ENCODE data around the gene GBX2.
"Not testable (repeated sequence)": the region's sequence is repeated elsewhere in the genome, so short reads cannot be mapped to it uniquely, and the experiment has no call there.

The GBX2 gene

GRCh38 chr2:236155406-236155805 is 12.8 kb downstream of the GBX2 start:
- no peak for DNase-seq (ENCODE audit: low read depth in 1 of 2, low spot score in 1 of 2)
- in situ Hi-C loops (cut with HindIII; ENCODE audit: low pct_unique_long_range_greater_than_20kb, low sequenced_read_pairs): no loop called here
- no peak for TF ChIP-seq JUND (IDR thresholded peaks at IDR 0.05; ENCODE audit: low read depth)

GRCh38 chr2:236146436-236146835 is 21.8 kb downstream of the GBX2 start:
- no peak for TF ChIP-seq JUND (IDR thresholded peaks at IDR 0.05; ENCODE audit: low read depth)

GRCh38 chr2:236143811-236144210 is 24.4 kb downstream of the GBX2 start:
- TF ChIP-seq JUND (IDR thresholded peaks at IDR 0.05; ENCODE audit: low read depth): no peak
- in situ Hi-C loops (cut with HindIII; ENCODE audit: low pct_unique_long_range_greater_than_20kb, low sequenced_read_pairs): no loop called here
- no peak for DNase-seq (ENCODE audit: low read depth in 1 of 2, low spot score in 1 of 2)

More at GRCh38 chr2:236146436-236146835, 21.8 kb downstream of the GBX2 start:
- in situ Hi-C loops (cut with HindIII; ENCODE audit: low pct_unique_long_range_greater_than_20kb, low sequenced_read_pairs): no loop called here
- DNase-seq (ENCODE audit: low read depth in 1 of 2, low spot score in 1 of 2): no peak

- in situ Hi-C loops (cut with HindIII; ENCODE audit: low pct_unique_long_range_greater_than_20kb, low sequenced_read_pairs); DNase-seq (ENCODE audit: low read depth in 1 of 2, low spot score in 1 of 2): not testable (repeated sequence)
Observed at GRCh38 chr2:236141616-236142015, 26.6 kb downstream of the GBX2 start.

GRCh38 chr2:236137066-236137465 is 31.1 kb downstream of the GBX2 start:
- no peak for DNase-seq (ENCODE audit: low read depth in 1 of 2, low spot score in 1 of 2)
- in situ Hi-C loops (cut with HindIII; ENCODE audit: low pct_unique_long_range_greater_than_20kb, low sequenced_read_pairs): no loop called here
- TF ChIP-seq JUND (IDR thresholded peaks at IDR 0.05; ENCODE audit: low read depth): no peak

GRCh38 chr2:236136538-236136937 is 31.6 kb downstream of the GBX2 start:
- DNase-seq (ENCODE audit: low read depth in 1 of 2, low spot score in 1 of 2): no peak
- TF ChIP-seq JUND (IDR thresholded peaks at IDR 0.05; ENCODE audit: low read depth): no peak
- in situ Hi-C loops (cut with HindIII; ENCODE audit: low pct_unique_long_range_greater_than_20kb, low sequenced_read_pairs): no loop called here

GRCh38 chr2:236133410-236134012 is 34.7 kb downstream of the GBX2 start:
- no peak for TF ChIP-seq JUND (IDR thresholded peaks at IDR 0.05; ENCODE audit: low read depth)
- in situ Hi-C loops (cut with HindIII; ENCODE audit: low pct_unique_long_range_greater_than_20kb, low sequenced_read_pairs): no loop called here
- no peak for DNase-seq (ENCODE audit: low read depth in 1 of 2, low spot score in 1 of 2)

- in situ Hi-C loops (cut with HindIII; ENCODE audit: low pct_unique_long_range_greater_than_20kb, low sequenced_read_pairs): no loop called here
- DNase-seq (ENCODE audit: low read depth in 1 of 2, low spot score in 1 of 2): no peak
- TF ChIP-seq JUND (IDR thresholded peaks at IDR 0.05; ENCODE audit: low read depth): no peak
Observed at GRCh38 chr2:236131073-236131692, 37.0 kb downstream of the GBX2 start.

- no peak for DNase-seq (ENCODE audit: low read depth in 1 of 2, low spot score in 1 of 2)
- in situ Hi-C loops (cut with HindIII; ENCODE audit: low pct_unique_long_range_greater_than_20kb, low sequenced_read_pairs): no loop called here
- no peak for TF ChIP-seq JUND (IDR thresholded peaks at IDR 0.05; ENCODE audit: low read depth)
Observed at GRCh38 chr2:236130349-236130998, 37.7 kb downstream of the GBX2 start.

- TF ChIP-seq JUND (IDR thresholded peaks at IDR 0.05; ENCODE audit: low read depth): no peak
- no peak for DNase-seq (ENCODE audit: low read depth in 1 of 2, low spot score in 1 of 2)
- in situ Hi-C loops (cut with HindIII; ENCODE audit: low pct_unique_long_range_greater_than_20kb, low sequenced_read_pairs): no loop called here
Observed at GRCh38 chr2:236129935-236130334, 38.3 kb downstream of the GBX2 start.

GRCh38 chr2:236128321-236128720 is 39.9 kb downstream of the GBX2 start:
- TF ChIP-seq JUND (IDR thresholded peaks at IDR 0.05; ENCODE audit: low read depth): no peak
- in situ Hi-C loops (cut with HindIII; ENCODE audit: low pct_unique_long_range_greater_than_20kb, low sequenced_read_pairs): no loop called here
- no peak for DNase-seq (ENCODE audit: low read depth in 1 of 2, low spot score in 1 of 2)

GRCh38 chr2:236127010-236127409 is 41.2 kb downstream of the GBX2 start:
- in situ Hi-C loops (cut with HindIII; ENCODE audit: low pct_unique_long_range_greater_than_20kb, low sequenced_read_pairs): no loop called here
- DNase-seq (ENCODE audit: low read depth in 1 of 2, low spot score in 1 of 2): no peak
- TF ChIP-seq JUND (IDR thresholded peaks at IDR 0.05; ENCODE audit: low read depth): no peak

GRCh38 chr2:236125541-236125940 is 42.6 kb downstream of the GBX2 start:
- no peak for DNase-seq (ENCODE audit: low read depth in 1 of 2, low spot score in 1 of 2)
- in situ Hi-C loops (cut with HindIII; ENCODE audit: low pct_unique_long_range_greater_than_20kb, low sequenced_read_pairs): no loop called here
- TF ChIP-seq JUND (IDR thresholded peaks at IDR 0.05; ENCODE audit: low read depth): no peak

Data from T47D (cell line).